GM21529 (cell line): ENCODE measurements around the gene DLGAP5.

ENCODE experiments used
- ATAC-seq: cut with Tn5 transposase; IDR thresholded peaks from one replicate; pipeline ENCODE4 v1.9.1; 2021; ENCODE audit not compliant: unreplicated experiment

Gene DLGAP5

GRCh38 chr14:55190906-55191202 lies 531 bp downstream of the DLGAP5 start:
- ATAC-seq = no peak

- ATAC-seq = no peak
These were observed 2.6 kb downstream of the DLGAP5 start for GRCh38 chr14:55188686-55189295.

GRCh38 chr14:55180434-55180833 lies 11.0 kb downstream of the DLGAP5 start:
- peak; percentile 91 for ATAC-seq

GRCh38 chr14:55180006-55180405 lies 11.4 kb downstream of the DLGAP5 start:
- no peak for ATAC-seq

GRCh38 chr14:55170526-55170925 lies 20.9 kb downstream of the DLGAP5 start:
- ATAC-seq = no peak

- ATAC-seq = no peak
These were observed 30.4 kb downstream of the DLGAP5 start for GRCh38 chr14:55160989-55161388.

GRCh38 chr14:55158412-55158811 lies 33.0 kb downstream of the DLGAP5 start:
- ATAC-seq = no peak

- no peak for ATAC-seq
These were observed 34.3 kb downstream of the DLGAP5 start for GRCh38 chr14:55157080-55157479.

- ATAC-seq = no peak
These were observed 37.4 kb downstream of the DLGAP5 start for GRCh38 chr14:55153951-55154350.

GRCh38 chr14:55152052-55152753 lies 39.2 kb downstream of the DLGAP5 start:
- no peak for ATAC-seq

GRCh38 chr14:55151601-55152000 lies 39.8 kb downstream of the DLGAP5 start:
- no peak for ATAC-seq

GRCh38 chr14:55146425-55146824 lies 45.0 kb downstream of the DLGAP5 start:
- no peak for ATAC-seq

GRCh38 chr14:55142466-55142865 lies 48.9 kb downstream of the DLGAP5 start:
- no peak for ATAC-seq

- no peak for ATAC-seq
These were observed 49.6 kb downstream of the DLGAP5 start for GRCh38 chr14:55141825-55142224.

- ATAC-seq = no peak
These were observed 51.5 kb downstream of the DLGAP5 start for GRCh38 chr14:55139696-55140509.

- ATAC-seq = no peak
These were observed 52.2 kb downstream of the DLGAP5 start for GRCh38 chr14:55139141-55139540.

- ATAC-seq = no peak
These were observed 53.3 kb downstream of the DLGAP5 start for GRCh38 chr14:55138091-55138490.

GRCh38 chr14:55136885-55137786 lies 54.2 kb downstream of the DLGAP5 start:
- ATAC-seq = no peak

GRCh38 chr14:55136241-55136640 lies 55.1 kb downstream of the DLGAP5 start:
- no peak for ATAC-seq

GRCh38 chr14:55133416-55133815 lies 58.0 kb downstream of the DLGAP5 start:
- no peak for ATAC-seq
